Ishikawa (cell line): ENCODE measurements around the gene SCYGR4.

Experiments
- CEBPB ChIP-seq: IDR thresholded peaks from 2 replicates; pipeline ENCODE4 v1.6.1; 2012
- RAD21 ChIP-seq: IDR thresholded peaks from 2 replicates; pipeline ENCODE4 v1.6.1; 2012; ENCODE audit warnings: low read depth
- REST ChIP-seq: IDR thresholded peaks from 2 replicates; pipeline ENCODE4 v1.6.1; 2012; ENCODE audit warnings: low read depth, mild to moderate bottlenecking
- TEAD4 ChIP-seq: IDR thresholded peaks from 2 replicates; pipeline ENCODE4 v1.6.1; 2012
- USF1 ChIP-seq: IDR thresholded peaks from 2 replicates; pipeline ENCODE4 v1.6.1; 2012

DNA sequence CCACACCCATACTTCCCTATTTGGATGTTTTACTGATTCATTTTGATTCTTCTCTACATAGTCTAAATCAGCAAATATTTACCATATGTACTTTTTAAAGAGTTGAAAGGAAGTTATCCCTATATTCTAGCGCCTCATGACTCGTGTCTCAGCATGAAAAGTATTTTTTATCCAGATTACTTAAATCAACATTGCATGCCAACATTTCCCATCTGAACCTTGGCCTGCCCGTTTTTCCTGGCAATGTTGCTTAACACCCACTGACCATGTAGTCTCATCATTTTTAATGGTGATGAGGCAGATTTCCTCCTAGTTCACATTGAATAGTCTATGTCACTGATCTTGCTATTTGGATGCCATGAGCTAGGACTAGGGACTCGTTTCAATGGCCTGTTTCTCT, 36.1 kb downstream of the SCYGR4 start:
- TF ChIP-seq REST = no peak
- TF ChIP-seq RAD21 = no peak
- TF ChIP-seq TEAD4 = no peak
- no peak for TF ChIP-seq CEBPB
- no peak for TF ChIP-seq USF1
